GM12878 (cell line): ENCODE data around the gene ABCB8. TPM values are rescaled to one million over a fixed set of nuclear protein-coding genes. Genes with fewer than 3 reads are reported as not detected.

Source experiments
- ATAC-seq: fragments of 200-7000 bp; cut with Tn5 transposase; 3 replicates; pipeline ENCODE4 v1.9.1; 2020; ENCODE audit warnings: mild to moderate bottlenecking, moderate library complexity
- BruUV-seq: library from RNA; stranded (reverse); fragments of 400-500 nt; replicated peaks from 2 replicates; lab custom pipeline; 2021; lab: Mats Ljungman, UMichigan
- CTCF ChIA-PET: fragments of 300-600 bp; sonication (Branson Sonifier 250); formaldehyde crosslinking; extraction: SDS; loops from one replicate; lab custom pipeline; 2021; ENCODE audit warnings: inconsistent platforms; lab: Yijun Ruan, JAX
- POLR2A ChIA-PET: fragments of 350-600 bp; formaldehyde crosslinking; extraction: SDS; loops from one replicate; lab custom pipeline; 2021; ENCODE audit warnings: inconsistent platforms; lab: Charles Lee
- RAD21 ChIA-PET: fragments of 300-600 bp; sonication (Branson Sonifier 250); formaldehyde crosslinking; loops from one replicate; lab custom pipeline; 2023; ENCODE audit warnings: antibody characterized with exemption; ENCODE audit not compliant: unreplicated experiment; lab: Charles Lee
- SMC1A ChIA-PET: fragments of 300-600 bp; sonication (Branson Sonifier 250); formaldehyde crosslinking; loops from one replicate; lab custom pipeline; 2023; ENCODE audit not compliant: unreplicated experiment, uncharacterized antibody; lab: Charles Lee
- DNase-seq: peaks from one replicate; pipeline ENCODE4 v3.0.0-alpha.2; 2011; ENCODE audit warnings: low read depth, low spot score
- FAIRE-seq: peaks from 3 replicates; lab custom pipeline; 2011; peaks lifted over from hg19 to GRCh38; lab: Jason Lieb, UNC
- H2AFZ ChIP-seq: 2 replicates; pipeline ENCODE4 v1.6.0; 2011; ENCODE audit warnings: low read depth, low read length, control low read depth; ENCODE audit not compliant: control insufficient read depth
- H3K27ac ChIP-seq: 2 replicates; pipeline ENCODE4 v1.5.1; 2011; ENCODE audit warnings: control low read depth; ENCODE audit not compliant: control insufficient read depth, insufficient read depth
- H3K27me3 ChIP-seq, 2 experiments: replicated peaks in 1 of 2; 2 replicates each; pipeline versions ENCODE4 v1.6.0 to v1.6.1; 2011; ENCODE audit warnings: low read length in 1 of 2; ENCODE audit not compliant: control insufficient read depth in 2 of 2, insufficient read depth in 2 of 2
- H3K36me3 ChIP-seq, 2 experiments: 2 replicates each; pipeline ENCODE4 v1.5.1; 2011; ENCODE audit warnings: low read length in 1 of 2; ENCODE audit not compliant: control insufficient read depth in 2 of 2, insufficient read depth in 2 of 2
- H3K4me1 ChIP-seq: 2 replicates; pipeline ENCODE4 v1.6.1; 2011; ENCODE audit warnings: mild to moderate bottlenecking, low read length, moderate library complexity, mixed read lengths; ENCODE audit not compliant: control insufficient read depth, insufficient read depth
- H3K4me2 ChIP-seq: 2 replicates; pipeline ENCODE4 v1.6.0; 2011; ENCODE audit warnings: control low read depth; ENCODE audit not compliant: control insufficient read depth, insufficient read depth
- H3K4me3 ChIP-seq: fragments of 200-600 bp; sonication (generic); 2 replicates; pipeline ENCODE4 v1.5.1; 2016
- H3K79me2 ChIP-seq: 2 replicates; pipeline ENCODE4 v1.6.0; 2011; ENCODE audit warnings: low read length; ENCODE audit not compliant: control insufficient read depth, insufficient read depth
- H3K9ac ChIP-seq: 2 replicates; pipeline ENCODE4 v1.8.0; 2011; ENCODE audit warnings: low read length, control low read depth, mixed read lengths; ENCODE audit not compliant: control insufficient read depth, insufficient read depth
- H3K9me3 ChIP-seq: replicated peaks from 3 replicates; pipeline ENCODE4 v1.5.1; 2011; ENCODE audit warnings: mild to moderate bottlenecking, low read length; ENCODE audit not compliant: control insufficient read depth, insufficient read depth
- H4K20me1 ChIP-seq: 2 replicates; pipeline ENCODE4 v1.6.0; 2011; ENCODE audit not compliant: control insufficient read depth, insufficient read depth
- ATF7 ChIP-seq: fragments of 450-650 bp; IDR thresholded peaks from 2 replicates; pipeline ENCODE4 v1.6.1; 2016; ENCODE audit warnings: low read depth, mild to moderate bottlenecking
- BHLHE40 ChIP-seq, 2 experiments: fragments of 450-650 bp in 1 of 2; IDR thresholded peaks; 2 replicates each; pipeline ENCODE4 v1.6.1; 2011 to 2017; ENCODE audit warnings: low read depth in 2 of 2, borderline replicate concordance in 1 of 2, improper control_type of control experiment in 1 of 2, low read length in 1 of 2, mild to moderate bottlenecking in 1 of 2
- CEBPB ChIP-seq, 2 experiments: fragments of 150-350 bp in 1 of 2; IDR thresholded peaks; 2 replicates each; pipeline ENCODE4 v1.6.1; 2012 to 2014; ENCODE audit warnings: low read depth in 2 of 2, low read length in 2 of 2, borderline replicate concordance in 1 of 2, inconsistent platforms in 1 of 2
- FOXK2 ChIP-seq: fragments of 450-650 bp; IDR thresholded peaks from 2 replicates; pipeline ENCODE4 v1.6.1; 2017; ENCODE audit warnings: mild to moderate bottlenecking, moderate library complexity
- GATAD2B ChIP-seq: fragments of 450-650 bp; conservative IDR thresholded peaks from 2 replicates; pipeline ENCODE4 v1.6.1; 2017; ENCODE audit warnings: low read depth, mild to moderate bottlenecking, moderate library complexity
- HDAC6 ChIP-seq: fragments of 200-600 bp; sonication (generic); IDR thresholded peaks from one replicate; pipeline ENCODE4 v1.8.0; 2017; ENCODE audit warnings: antibody characterized with exemption; ENCODE audit not compliant: unreplicated experiment
- POLR2A ChIP-seq: IDR thresholded peaks from 2 replicates; pipeline ENCODE4 v1.6.1; 2011; ENCODE audit warnings: low read depth, mild to moderate bottlenecking, low read length
- RELB ChIP-seq: fragments of 450-650 bp; IDR thresholded peaks from 2 replicates; pipeline ENCODE4 v1.6.1; 2017; ENCODE audit warnings: low read depth, mild to moderate bottlenecking, moderate library complexity
- REST ChIP-seq: IDR thresholded peaks from 2 replicates; pipeline ENCODE4 v1.6.1; 2012; ENCODE audit warnings: mild to moderate bottlenecking, low read depth, low read length
- RFX5 ChIP-seq: IDR thresholded peaks from 2 replicates; pipeline ENCODE4 v1.6.1; 2011; ENCODE audit warnings: low read depth, low read length, improper control_type of control experiment
- ZBTB33 ChIP-seq: fragments of 450-650 bp; IDR thresholded peaks from 2 replicates; pipeline ENCODE4 v1.6.1; 2017; ENCODE audit warnings: mild to moderate bottlenecking
- ZBTB40 ChIP-seq: fragments of 450-650 bp; IDR thresholded peaks from 2 replicates; pipeline ENCODE4 v1.6.1; 2016; ENCODE audit warnings: mild to moderate bottlenecking, moderate library complexity, borderline replicate concordance
- WGBS: methylation state at CpG from one replicate; pipeline ENCODE4 v1.1.6; 2016; ENCODE audit warnings: low lambda C conversion rate; ENCODE audit not compliant: insufficient replicate concordance, insufficient coverage; ENCODE audit errors: missing lambda C conversion rate; 5-methylcytosine and 5-hydroxymethylcytosine counted together
- in situ Hi-C: fragments of 300-500 bp; cut with MboI; formaldehyde crosslinking; loops from 9 replicates; pipeline ENCODE4 v1.14.3; 2018; ENCODE audit warnings: mixed read lengths
- intact Hi-C: fragments of 100-400 bp; cut with micrococcal nuclease; formaldehyde crosslinking; loops from one replicate; pipeline ENCODE4 v1.14.2; 2022; ENCODE audit not compliant: unreplicated experiment
- polyA plus RNA-seq, 11 experiments: library from polyadenylated mRNA; depleted of rRNA in 4 of 11; unstranded in 6 of 11; stranded (reverse) in 5 of 11; fragments of >200 nt; fragmentation: Nextera tagmentation in 4 of 11; fragmentation: Illumina TruSeq in 1 of 11; extraction: Ambion mirVana in 4 of 11; extraction: Trizol in 1 of 11; gene quantifications; 1 replicate in 1 of 11; 2 replicates in 10 of 11; pipeline versions ENCODE4 v1.2.1 to v1.2.3, GENCODE V29; 2011 to 2016; ENCODE audit warnings: inconsistent platforms in 2 of 11, missing spikeins in 2 of 11, low read depth in 1 of 11
- total RNA-seq, 4 experiments: library from RNA; depleted of rRNA in 3 of 4; stranded (reverse); fragments of >200 nt in 3 of 4; fragmentation: Illumina TruSeq in 1 of 4; extraction: Trizol in 1 of 4; gene quantifications; 2 replicates each; pipeline versions ENCODE4 v1.2.1 to v1.2.3, GENCODE V29; 2013 to 2021

Gene ABCB8
- total and polyA plus RNA-seq, 10 of the 15 experiments (the other 5 are each of a cell fraction or from before 2014, with no cell fraction given) = 0.77 to 34.8 (median 18.9) TPM

GRCh38 chr7:151051108-151051507 lies 22.9 kb downstream of the ABCB8 start:
- BruUV-seq = no TSS peak
- Histone ChIP-seq H3K4me1 (no peaks in the 10 kb centered on the region), H3K27ac (no peak overlapping the region), H2AFZ (no peak overlapping the region), H3K9me3 (no peaks in the 10 kb centered on the region), H4K20me1 (no peaks in the 10 kb centered on the region), H3K4me2 (no peak overlapping the region), H3K36me3 (no peaks in the 10 kb centered on the region), H3K9ac (no peak overlapping the region), H3K4me3 (no peak overlapping the region), H3K27me3 (no peaks in the 10 kb centered on the region; a peak in 1 of 4 replicates), H3K79me2 (no peaks in the 10 kb centered on the region)
- ChIA-PET SMC1A (no interaction called here), POLR2A (no interaction called here), CTCF (no interaction called here), RAD21 (no interaction called here)
- FAIRE-seq = no peak
- 22% methylated on average over 32 of the region's 50 CpGs for WGBS
- no peak for DNase-seq
- in situ Hi-C loops (no loop called here), intact Hi-C loops (no loop called here)
- peak; percentile 50 for ATAC-seq
- TF ChIP-seq RELB (no peak), ATF7 (no peak), REST (peak; percentile 84), RFX5 (no peak), GATAD2B (no peak), HDAC6 (peak; percentile 95), ZBTB40 (no peak), FOXK2 (no peak), BHLHE40 (IDR thresholded peaks at IDR 0.05; ENCODE audit: borderline replicate concordance in 1 of 2, low read depth in 2 of 2, low read length in 1 of 2) (peak; percentile 51 to 65; a peak in 2 of 4 replicates), ZBTB33 (no peak), CEBPB (IDR thresholded peaks at IDR 0.05; ENCODE audit: borderline replicate concordance in 1 of 2, low read depth in 2 of 2, low read length in 2 of 2) (no peak), POLR2A (no peak)
